CD4-positive, alpha-beta T cell treated with Interleukin-4 for 1 hour (primary cell): ENCODE data around the gene SCD5.
A peak's percentile ranks its signal among the peaks of the same experiment; 100 is the strongest.
"Not testable (repeated sequence)": the region's sequence is repeated elsewhere in the genome, so short reads cannot be mapped to it uniquely, and the experiment has no call there.

Experiments used
- DNase-seq, 2 donors: peaks; one replicate each; pipeline ENCODE4 v3.0.0-alpha.2; 2020 to 2022

The SCD5 gene

GRCh38 chr4:82798168-82799005 lies at the start of gene SCD5:
TSS of gene SCD5 (minus strand) at chr4:82798796. CDS start at chr4:82798537, 259 bp downstream.
- peak; percentile 68 to 79 for DNase-seq

GRCh38 chr4:82842593-82842992 lies 44.0 kb upstream of the SCD5 start:
- DNase-seq = no peak

- DNase-seq = no peak
Observed at GRCh38 chr4:82839624-82840023, 41.0 kb upstream of the SCD5 start.

- DNase-seq = no peak
Observed at GRCh38 chr4:82833696-82834313, 35.2 kb upstream of the SCD5 start.

GRCh38 chr4:82833060-82833459 lies 34.5 kb upstream of the SCD5 start:
- not testable (repeated sequence) for DNase-seq

GRCh38 chr4:82825425-82825824 lies 26.8 kb upstream of the SCD5 start:
- no peak for DNase-seq

- DNase-seq = no peak
Observed at GRCh38 chr4:82823062-82823461, 24.5 kb upstream of the SCD5 start.

GRCh38 chr4:82820689-82821088 lies 22.1 kb upstream of the SCD5 start:
- no peak for DNase-seq

GRCh38 chr4:82818664-82819662 lies 20.4 kb upstream of the SCD5 start:
- DNase-seq = no peak

GRCh38 chr4:82816874-82817273 lies 18.3 kb upstream of the SCD5 start:
- not testable (repeated sequence) for DNase-seq

GRCh38 chr4:82814034-82814433 lies 15.4 kb upstream of the SCD5 start:
- no peak for DNase-seq

- DNase-seq = no peak
Observed at GRCh38 chr4:82811838-82812341, 13.3 kb upstream of the SCD5 start.

GRCh38 chr4:82811392-82811791 lies 12.8 kb upstream of the SCD5 start:
- no peak for DNase-seq

GRCh38 chr4:82810176-82810575 lies 11.6 kb upstream of the SCD5 start:
- no peak for DNase-seq

- DNase-seq = no peak
Observed at GRCh38 chr4:82809619-82810018, 11.0 kb upstream of the SCD5 start.

- no peak for DNase-seq
Observed at GRCh38 chr4:82803746-82804145, 5.2 kb upstream of the SCD5 start.

- DNase-seq = no peak
Observed at GRCh38 chr4:82802911-82803310, 4.3 kb upstream of the SCD5 start.

GRCh38 chr4:82801910-82802521 lies 3.4 kb upstream of the SCD5 start:
- DNase-seq = no peak

- DNase-seq = no peak
Observed at GRCh38 chr4:82799006-82799881, 648 bp upstream of the SCD5 start.

GRCh38 chr4:82797405-82798111 lies 1.0 kb downstream of the SCD5 start:
- DNase-seq = peak in 1 of 2 donors; percentile 13

- no peak for DNase-seq
Observed at GRCh38 chr4:82797040-82797404, 1.6 kb downstream of the SCD5 start.
